PC-3 (cell line): Measurements from ENCODE around the gene ZFAND4. TPM values are rescaled to one million over a fixed set of nuclear protein-coding genes. Genes with fewer than 3 reads are reported as not detected.
A peak's percentile ranks its signal among the peaks of the same experiment; 100 is the strongest.

Experiments used
- ATAC-seq: fragments of 200-7000 bp; cut with Tn5 transposase; 2 replicates; pipeline ENCODE4 v1.9.1; 2020; ENCODE audit warnings: mild to moderate bottlenecking, moderate library complexity
- BruUV-seq: library from RNA; stranded (reverse); fragments of 400-500 nt; replicated peaks from 2 replicates; lab custom pipeline; 2021; lab: Mats Ljungman, UMichigan
- CTCF ChIA-PET: fragments of 300-600 bp; sonication (Branson Sonifier 250); formaldehyde crosslinking; loops from one replicate; lab custom pipeline; 2022; ENCODE audit warnings: antibody characterized with exemption; lab: Charles Lee
- POLR2A ChIA-PET: fragments of 300-600 bp; sonication (Branson Sonifier 250); formaldehyde crosslinking; loops from one replicate; lab custom pipeline; 2022; ENCODE audit warnings: antibody characterized with exemption; ENCODE audit not compliant: unreplicated experiment; lab: Charles Lee
- DNase-seq: peaks from one replicate; pipeline ENCODE4 v3.0.0-alpha.2; 2015
- H2AFZ ChIP-seq: fragments of 300-600 bp; sonication (generic); 2 replicates; pipeline ENCODE4 v1.6.0; 2016; ENCODE audit warnings: antibody characterized with exemption, low read length
- H3F3A ChIP-seq: fragments of 300-600 bp; sonication (generic); one replicate; pipeline ENCODE4 v1.6.0; 2017; ENCODE audit warnings: antibody characterized with exemption, low read length, control low read depth, mild to moderate bottlenecking; ENCODE audit not compliant: unreplicated experiment
- H3K27ac ChIP-seq: fragments of 300-600 bp; sonication (generic); 2 replicates; pipeline ENCODE4 v1.5.1; 2016; ENCODE audit warnings: mild to moderate bottlenecking, low read length
- H3K27me3 ChIP-seq: fragments of 300-600 bp; sonication (generic); 2 replicates; pipeline ENCODE4 v1.6.1; 2016; ENCODE audit warnings: low read length, mixed read lengths
- H3K36me3 ChIP-seq: fragments of 300-600 bp; sonication (generic); 2 replicates; pipeline ENCODE4 v1.6.1; 2016; ENCODE audit warnings: low read depth, mixed run types, low read length, mixed read lengths
- H3K4me1 ChIP-seq: fragments of 300-600 bp; sonication (generic); 2 replicates; pipeline ENCODE4 v1.5.1; 2016; ENCODE audit warnings: low read length; ENCODE audit not compliant: insufficient read depth
- H3K4me2 ChIP-seq: fragments of 300-600 bp; sonication (generic); 2 replicates; pipeline ENCODE4 v1.6.0; 2016; ENCODE audit warnings: low read length
- H3K4me3 ChIP-seq: fragments of 300-600 bp; sonication (generic); 2 replicates; pipeline ENCODE4 v1.5.1; 2016; ENCODE audit warnings: mild to moderate bottlenecking, low read length, mixed read lengths
- H3K79me2 ChIP-seq: fragments of 300-600 bp; sonication (generic); 2 replicates; pipeline ENCODE4 v1.6.1; 2017; ENCODE audit warnings: low read length, mixed read lengths
- H3K9ac ChIP-seq: fragments of 300-600 bp; sonication (generic); 2 replicates; pipeline ENCODE4 v1.6.0; 2016; ENCODE audit warnings: mild to moderate bottlenecking, low read length
- H3K9me2 ChIP-seq: fragments of 300-600 bp; sonication (generic); replicated peaks from 2 replicates; pipeline ENCODE4 v1.6.1; 2016; ENCODE audit warnings: mixed run types, low read length, mixed read lengths
- H3K9me3 ChIP-seq: fragments of 300-600 bp; sonication (generic); 2 replicates; pipeline ENCODE4 v1.6.1; 2016; ENCODE audit warnings: low read length, mixed read lengths
- H4K20me1 ChIP-seq: fragments of 300-600 bp; sonication (generic); 2 replicates; pipeline ENCODE4 v1.6.1; 2016; ENCODE audit warnings: low read length, mixed read lengths
- EZH2 ChIP-seq: fragments of 300-600 bp; sonication (generic); IDR thresholded peaks from one replicate; pipeline ENCODE4 v1.6.1; 2017; ENCODE audit warnings: antibody characterized with exemption, mild to moderate bottlenecking, low read length; ENCODE audit not compliant: unreplicated experiment
- EZH2phosphoT487 ChIP-seq: fragments of 300-600 bp; sonication (generic); IDR thresholded peaks from 2 replicates; pipeline ENCODE4 v1.6.1; 2018; ENCODE audit warnings: mild to moderate bottlenecking, antibody characterized with exemption, low read length, borderline replicate concordance
- intact Hi-C: fragments of 100-400 bp; cut with micrococcal nuclease; formaldehyde crosslinking; loops from 2 replicates; pipeline ENCODE4 v1.9.0; 2023
- total RNA-seq: library from RNA; depleted of rRNA; stranded (reverse); fragments of >200 nt; gene quantifications from 2 replicates; pipeline ENCODE4 v1.2.3, GENCODE V29; 2014
- TF ChIP-seq, protein P1 (sequence below): fragments of 300-600 bp; sonication (generic); conservative IDR thresholded peaks from 2 replicates; pipeline ENCODE4 v1.5.1; 2017; ENCODE audit warnings: antibody characterized with exemption, low read depth, mild to moderate bottlenecking, low read length

The ZFAND4 gene
- total RNA-seq, 1 experiment from 2014 or later = 8.7 TPM

DNA sequence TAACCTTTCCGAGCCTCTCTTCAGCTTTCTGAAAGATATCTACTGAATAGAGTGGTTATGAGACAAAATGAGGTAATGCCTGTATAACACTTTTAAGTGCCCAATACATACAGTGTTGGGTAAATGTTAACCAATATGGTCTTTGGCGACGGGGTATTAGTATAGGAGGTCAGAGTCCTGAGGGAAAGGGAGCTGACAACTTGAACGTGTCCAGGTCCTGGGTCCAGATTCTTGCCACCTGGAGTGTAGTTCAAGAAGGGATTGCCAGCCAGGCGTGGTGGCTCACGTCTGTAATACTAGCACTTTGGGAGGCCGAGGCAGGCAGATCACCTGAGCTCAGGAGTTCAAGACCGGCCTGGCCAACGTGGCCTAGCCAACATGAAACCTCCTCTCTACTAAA is 76.0 kb downstream of the ZFAND4 start:
- intact Hi-C loops = no loop called here
- TF ChIP-seq EZH2phosphoT487 (no peak), EZH2 (no peak)
- TF ChIP-seq, protein P1, sequence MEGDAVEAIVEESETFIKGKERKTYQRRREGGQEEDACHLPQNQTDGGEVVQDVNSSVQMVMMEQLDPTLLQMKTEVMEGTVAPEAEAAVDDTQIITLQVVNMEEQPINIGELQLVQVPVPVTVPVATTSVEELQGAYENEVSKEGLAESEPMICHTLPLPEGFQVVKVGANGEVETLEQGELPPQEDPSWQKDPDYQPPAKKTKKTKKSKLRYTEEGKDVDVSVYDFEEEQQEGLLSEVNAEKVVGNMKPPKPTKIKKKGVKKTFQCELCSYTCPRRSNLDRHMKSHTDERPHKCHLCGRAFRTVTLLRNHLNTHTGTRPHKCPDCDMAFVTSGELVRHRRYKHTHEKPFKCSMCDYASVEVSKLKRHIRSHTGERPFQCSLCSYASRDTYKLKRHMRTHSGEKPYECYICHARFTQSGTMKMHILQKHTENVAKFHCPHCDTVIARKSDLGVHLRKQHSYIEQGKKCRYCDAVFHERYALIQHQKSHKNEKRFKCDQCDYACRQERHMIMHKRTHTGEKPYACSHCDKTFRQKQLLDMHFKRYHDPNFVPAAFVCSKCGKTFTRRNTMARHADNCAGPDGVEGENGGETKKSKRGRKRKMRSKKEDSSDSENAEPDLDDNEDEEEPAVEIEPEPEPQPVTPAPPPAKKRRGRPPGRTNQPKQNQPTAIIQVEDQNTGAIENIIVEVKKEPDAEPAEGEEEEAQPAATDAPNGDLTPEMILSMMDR = no peak
- Histone ChIP-seq H3K9ac (no peak overlapping the region), H3K4me2 (no peak overlapping the region), H3K27me3 (no peaks in the 10 kb centered on the region), H2AFZ (no peak overlapping the region), H3K9me3 (no peaks in the 10 kb centered on the region), H3K9me2 (no peaks in the 10 kb centered on the region), H3K79me2 (peaks cover 16% of the 10 kb centered on the region), H3K27ac (no peak overlapping the region), H3K36me3 (no peaks in the 10 kb centered on the region), H4K20me1 (no peaks in the 10 kb centered on the region), H3K4me1 (peaks cover 13% of the 10 kb centered on the region), H3K4me3 (no peak overlapping the region), H3F3A (no peaks in the 10 kb centered on the region)
- ChIA-PET POLR2A (no interaction called here), CTCF (no interaction called here)
- no peak for DNase-seq
- no peak for ATAC-seq
- no TSS peak for BruUV-seq

DNA sequence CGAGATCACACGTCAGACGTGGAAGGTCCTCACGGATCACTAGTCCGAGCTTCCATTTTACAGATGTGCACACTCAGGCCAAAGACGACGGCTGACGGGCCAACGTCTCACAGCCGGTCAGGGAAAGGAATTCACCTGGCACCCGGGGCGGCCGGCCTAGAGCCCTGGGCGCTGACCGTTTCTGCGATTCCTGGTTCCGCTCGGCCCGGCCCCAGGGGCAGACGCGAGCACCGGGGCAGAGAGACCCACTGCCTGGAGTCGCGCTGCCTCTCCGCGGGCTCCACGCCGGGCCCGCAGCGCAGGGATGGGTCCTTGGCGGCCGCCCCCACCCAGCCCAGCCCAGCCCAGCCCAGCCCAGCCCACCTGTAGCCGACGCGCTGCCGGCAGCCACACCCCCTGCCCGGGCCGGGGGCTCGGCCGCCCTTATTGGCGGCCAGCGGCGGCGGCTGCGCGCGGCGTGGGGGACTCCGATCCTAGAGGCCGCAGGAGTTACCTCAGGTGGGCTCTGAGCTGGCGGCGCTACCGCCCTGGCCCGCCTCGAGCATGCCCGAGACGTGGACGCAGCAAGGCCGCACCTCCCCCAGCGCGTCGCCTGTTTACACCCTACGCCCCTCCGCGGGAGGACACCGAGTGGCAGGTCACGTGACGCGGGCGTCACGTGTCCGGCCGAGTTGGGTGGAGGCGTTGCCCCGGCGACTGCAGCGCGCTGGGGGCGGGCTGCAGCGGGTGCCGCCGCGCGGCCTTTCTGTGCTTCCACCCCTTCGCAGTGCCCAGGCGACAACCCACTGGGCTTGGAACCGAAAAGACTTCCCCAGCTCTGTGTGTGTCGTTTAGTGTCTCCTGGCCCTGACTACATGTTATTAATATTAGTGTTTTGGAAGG is 78.1 kb downstream of the ZFAND4 start:
- TF ChIP-seq EZH2phosphoT487 = no peak
- TF ChIP-seq, protein P1 = no peak
- TF ChIP-seq EZH2 = no peak
- ATAC-seq (peak; percentile 86), DNase-seq (peak; percentile 95)
- peak overlapping the region; percentile 67 for H3K9ac ChIP-seq
- peaks cover 13% of the 10 kb centered on the region for H3K4me1 ChIP-seq
- no peaks in the 10 kb centered on the region for H3K27me3 ChIP-seq
- peak overlapping the region; percentile 81 for H3K4me3 ChIP-seq
- H3F3A ChIP-seq = no peaks in the 10 kb centered on the region
- peaks cover 16% of the 10 kb centered on the region for H3K79me2 ChIP-seq
- no peaks in the 10 kb centered on the region for H3K9me3 ChIP-seq
- POLR2A ChIA-PET = no interaction called here
- intact Hi-C loops = loop anchor here (2.0 kb wide), 1 partner anchor 86 kb away; no protein-coding TSS in a partner anchor
- CTCF ChIA-PET = no interaction called here
- H4K20me1 ChIP-seq = no peaks in the 10 kb centered on the region
- H2AFZ ChIP-seq = peak overlapping the region; percentile 93
- peak overlapping the region; percentile 89 for H3K4me2 ChIP-seq
- H3K9me2 ChIP-seq = no peaks in the 10 kb centered on the region
- H3K36me3 ChIP-seq = no peaks in the 10 kb centered on the region
- peak overlapping the region; percentile 25; the same call in 1 of the 2 replicates for H3K27ac ChIP-seq
- no TSS peak for BruUV-seq

DNA sequence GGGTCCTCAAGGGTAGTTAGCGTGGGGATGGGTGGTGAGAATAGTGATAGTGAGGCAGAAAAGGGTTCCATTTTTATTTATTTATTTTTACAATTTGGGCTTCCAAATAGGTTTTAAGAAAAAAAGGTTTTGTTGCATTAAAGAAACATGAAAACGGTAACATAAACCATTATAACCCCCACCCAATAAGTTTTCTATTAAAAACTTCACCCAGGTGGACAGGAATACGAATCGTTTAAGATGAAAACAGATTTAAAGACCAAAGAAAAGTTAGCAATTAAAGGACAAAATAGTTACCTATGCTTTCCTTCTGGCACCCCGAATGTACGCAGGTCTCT is 78.7 kb downstream of the ZFAND4 start:
- peaks cover 13% of the 10 kb centered on the region for H3K4me1 ChIP-seq
- H3K9me2 ChIP-seq = no peaks in the 10 kb centered on the region
- H3K9ac ChIP-seq = peak overlapping the region; percentile 67
- 0 out of 2 replicates have a peak overlapping the region, but pooled peaks have one; percentile 25 for H3K27ac ChIP-seq
- H3K79me2 ChIP-seq = peaks cover 16% of the 10 kb centered on the region
- no TSS peak for BruUV-seq
- POLR2A ChIA-PET = no interaction called here
- H2AFZ ChIP-seq = peak overlapping the region; percentile 56
- H3K4me2 ChIP-seq = peak overlapping the region; percentile 89
- CTCF ChIA-PET = no interaction called here
- intact Hi-C loops = loop anchor here (2.0 kb wide), 2 partner anchors 85 to 129 kb away; no protein-coding TSS in a partner anchor
- no peak for DNase-seq
- peak overlapping the region; percentile 81 for H3K4me3 ChIP-seq
- H3K9me3 ChIP-seq = no peaks in the 10 kb centered on the region
- TF ChIP-seq EZH2 (no peak), EZH2phosphoT487 (no peak)
- TF ChIP-seq, protein P1 = no peak
- no peaks in the 10 kb centered on the region for H3F3A ChIP-seq
- H3K36me3 ChIP-seq = no peaks in the 10 kb centered on the region
- H3K27me3 ChIP-seq = no peaks in the 10 kb centered on the region
- no peaks in the 10 kb centered on the region for H4K20me1 ChIP-seq
- ATAC-seq = no peak
